ENCODE results near the gene ARHGAP25.

- TF ChIP-seq REST (IDR thresholded peaks at IDR 0.05; ENCODE audit: unreplicated experiment) (no peak), CTCF (conservative IDR thresholded peaks at IDR 0.05; ENCODE audit: low read depth in 2 of 2) (no peak), POLR2AphosphoS5 (IDR thresholded peaks at IDR 0.05; ENCODE audit: low read depth) (no peak), EZH2 (IDR thresholded peaks at IDR 0.05; ENCODE audit: low read depth, unreplicated experiment) (no peak), CREB1 (CRISPR knock-in tag; IDR thresholded peaks at IDR 0.05; ENCODE audit: low read depth) (no peak)
Measured at GRCh38 chr2:68784188-68784587, 49.6 kb downstream of the ARHGAP25 start.
